ENCODE data around the gene MINDY2. TPM values are rescaled to one million over a fixed set of nuclear protein-coding genes. Genes with fewer than 3 reads are reported as not detected.

Gene MINDY2
- total RNA-seq, 1 experiment from 2014 or later: 4.7 TPM

DNA sequence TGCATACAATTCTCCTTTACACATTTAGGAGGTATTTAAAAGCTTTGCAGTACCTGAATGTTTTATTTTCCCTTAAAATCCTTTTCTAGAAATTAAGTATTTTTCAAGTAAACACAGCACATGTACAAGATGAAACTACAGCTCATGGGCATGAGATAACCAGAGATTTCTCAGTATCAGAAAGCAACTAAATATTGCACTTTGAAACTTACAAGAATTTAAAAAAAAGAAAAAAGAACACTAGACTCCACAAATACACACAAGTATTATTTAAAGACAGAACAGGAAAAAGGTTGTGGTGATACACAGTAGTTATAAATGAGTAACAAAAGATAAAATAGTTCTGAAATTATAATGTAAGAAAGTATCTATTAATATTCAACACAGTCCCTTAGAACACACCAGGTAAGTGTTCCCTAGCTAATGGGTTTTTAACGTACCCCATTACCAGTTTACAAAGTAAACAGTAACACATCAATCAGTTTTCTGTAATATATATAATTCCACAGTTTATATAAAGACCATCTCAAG, 127.1 kb downstream of the MINDY2 start:
- Histone ChIP-seq H3K9ac (ENCODE audit: low read length) (no peak overlapping the region), H3K9me2 (replicated peaks; ENCODE audit: low read length) (no peaks in the 10 kb centered on the region), H3K9me3 (ENCODE audit: low read length) (no peaks in the 10 kb centered on the region), H3K4me3 (ENCODE audit: low read length) (no peak overlapping the region), H3K79me2 (ENCODE audit: low read length) (no peaks in the 10 kb centered on the region), H3K27me3 (ENCODE audit: low read length) (no peaks in the 10 kb centered on the region), H3K36me3 (ENCODE audit: low read depth, low read length) (peaks cover 46% of the 10 kb centered on the region), H3K4me2 (ENCODE audit: low read length) (no peak overlapping the region), H3K27ac (ENCODE audit: low read length) (no peak overlapping the region), H3K4me1 (ENCODE audit: insufficient read depth, low read length) (no peaks in the 10 kb centered on the region), H4K20me1 (ENCODE audit: low read length) (no peaks in the 10 kb centered on the region), H2AFZ (ENCODE audit: low read length) (no peak overlapping the region), H3F3A (ENCODE audit: low read length, unreplicated experiment) (no peaks in the 10 kb centered on the region)
- no peak for DNase-seq
- ChIA-PET POLR2A (ENCODE audit: unreplicated experiment) (no interaction called here), CTCF (no interaction called here)
- intact Hi-C loops (cut with micrococcal nuclease): no loop called here
- TF ChIP-seq EZH2 (IDR thresholded peaks at IDR 0.05; ENCODE audit: low read length, unreplicated experiment): no peak
- no peak for TF ChIP-seq EZH2phosphoT487 (IDR thresholded peaks at IDR 0.05; ENCODE audit: borderline replicate concordance, low read length)
- TF ChIP-seq, protein P1, sequence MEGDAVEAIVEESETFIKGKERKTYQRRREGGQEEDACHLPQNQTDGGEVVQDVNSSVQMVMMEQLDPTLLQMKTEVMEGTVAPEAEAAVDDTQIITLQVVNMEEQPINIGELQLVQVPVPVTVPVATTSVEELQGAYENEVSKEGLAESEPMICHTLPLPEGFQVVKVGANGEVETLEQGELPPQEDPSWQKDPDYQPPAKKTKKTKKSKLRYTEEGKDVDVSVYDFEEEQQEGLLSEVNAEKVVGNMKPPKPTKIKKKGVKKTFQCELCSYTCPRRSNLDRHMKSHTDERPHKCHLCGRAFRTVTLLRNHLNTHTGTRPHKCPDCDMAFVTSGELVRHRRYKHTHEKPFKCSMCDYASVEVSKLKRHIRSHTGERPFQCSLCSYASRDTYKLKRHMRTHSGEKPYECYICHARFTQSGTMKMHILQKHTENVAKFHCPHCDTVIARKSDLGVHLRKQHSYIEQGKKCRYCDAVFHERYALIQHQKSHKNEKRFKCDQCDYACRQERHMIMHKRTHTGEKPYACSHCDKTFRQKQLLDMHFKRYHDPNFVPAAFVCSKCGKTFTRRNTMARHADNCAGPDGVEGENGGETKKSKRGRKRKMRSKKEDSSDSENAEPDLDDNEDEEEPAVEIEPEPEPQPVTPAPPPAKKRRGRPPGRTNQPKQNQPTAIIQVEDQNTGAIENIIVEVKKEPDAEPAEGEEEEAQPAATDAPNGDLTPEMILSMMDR (conservative IDR thresholded peaks at IDR 0.05; ENCODE audit: low read depth, low read length): no peak
- no TSS peak for BruUV-seq (replicated peaks)
- no peak for ATAC-seq

DNA sequence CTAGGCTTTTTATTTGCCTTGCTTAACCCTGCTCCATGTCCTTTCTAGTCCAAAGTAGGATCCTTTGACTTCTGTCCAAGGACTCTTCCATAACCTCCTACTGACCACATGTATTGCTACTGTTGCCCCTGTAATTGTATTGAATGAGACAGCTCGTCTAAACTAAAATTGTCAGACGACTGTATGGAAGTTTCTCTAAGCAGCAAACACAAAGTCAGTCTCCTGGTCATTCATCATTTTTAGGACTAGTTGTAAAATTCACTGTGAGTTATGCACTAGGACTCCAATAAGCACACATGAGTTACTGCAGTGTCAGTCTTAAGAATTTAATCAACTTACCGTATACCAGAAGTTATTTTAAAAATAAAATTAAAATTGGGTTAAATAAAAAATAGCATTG, 129.5 kb downstream of the MINDY2 start:
- CTCF ChIA-PET: no interaction called here
- no peaks in the 10 kb centered on the region for H3K27me3 ChIP-seq (ENCODE audit: low read length)
- peaks cover 4% of the 10 kb centered on the region; the same call in 1 of the 2 replicates for H3K79me2 ChIP-seq (ENCODE audit: low read length)
- H3K9me3 ChIP-seq (ENCODE audit: low read length): no peaks in the 10 kb centered on the region
- POLR2A ChIA-PET (ENCODE audit: unreplicated experiment): no interaction called here
- H4K20me1 ChIP-seq (ENCODE audit: low read length): no peaks in the 10 kb centered on the region
- intact Hi-C loops (cut with micrococcal nuclease): loop anchor here (10.0 kb wide), 1 partner anchor 184 kb away; no protein-coding TSS in a partner anchor
- TF ChIP-seq, protein P1 (conservative IDR thresholded peaks at IDR 0.05; ENCODE audit: low read depth, low read length): no peak
- TF ChIP-seq EZH2phosphoT487 (IDR thresholded peaks at IDR 0.05; ENCODE audit: borderline replicate concordance, low read length) (no peak), EZH2 (IDR thresholded peaks at IDR 0.05; ENCODE audit: low read length, unreplicated experiment) (no peak)
- H2AFZ ChIP-seq (ENCODE audit: low read length): no peak overlapping the region
- no peaks in the 10 kb centered on the region for H3K4me1 ChIP-seq (ENCODE audit: insufficient read depth, low read length)
- no peak for ATAC-seq
- H3F3A ChIP-seq (ENCODE audit: low read length, unreplicated experiment): no peaks in the 10 kb centered on the region
- H3K36me3 ChIP-seq (ENCODE audit: low read depth, low read length): peaks cover 28% of the 10 kb centered on the region
- H3K4me2 ChIP-seq (ENCODE audit: low read length): no peak overlapping the region
- no peak for DNase-seq
- BruUV-seq (replicated peaks): no TSS peak
- H3K9me2 ChIP-seq (replicated peaks; ENCODE audit: low read length): no peaks in the 10 kb centered on the region
- no peak overlapping the region for H3K4me3 ChIP-seq (ENCODE audit: low read length)
- H3K9ac ChIP-seq (ENCODE audit: low read length): no peak overlapping the region
- H3K27ac ChIP-seq (ENCODE audit: low read length): no peak overlapping the region

DNA sequence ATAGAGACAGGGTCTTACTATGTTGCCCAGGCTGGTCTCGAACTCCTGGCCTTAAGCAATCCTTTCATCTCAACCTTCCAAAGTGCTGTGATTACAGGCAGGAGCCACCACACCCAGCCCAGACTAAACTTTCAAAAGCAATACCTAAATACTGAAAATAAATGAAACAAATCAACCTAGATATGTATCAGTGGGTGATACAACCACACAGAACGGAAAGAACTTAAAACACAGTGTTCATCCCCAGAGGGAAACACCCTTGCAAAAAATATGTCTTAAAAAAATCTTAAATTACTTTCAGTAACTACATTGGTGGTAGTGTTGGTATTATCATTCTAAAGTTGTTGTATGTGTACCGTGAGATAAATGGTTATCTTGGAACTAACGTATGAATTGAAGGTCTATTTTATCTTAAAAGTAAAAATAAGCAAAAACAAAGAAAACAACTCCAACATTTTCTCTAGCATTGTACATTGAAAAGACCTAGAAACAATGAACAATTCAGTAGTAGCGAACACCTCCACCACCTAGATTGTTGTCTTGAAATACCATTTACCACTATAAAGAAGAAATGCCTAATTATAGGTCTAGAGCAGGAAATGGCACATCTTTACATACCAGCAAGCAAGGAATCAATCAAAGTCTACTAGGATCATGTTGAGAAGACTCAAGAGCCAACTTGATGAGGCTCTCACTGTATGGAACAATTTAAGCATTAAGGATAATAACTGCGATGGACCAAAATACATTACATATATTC, 137.6 kb downstream of the MINDY2 start:
- H3K27me3 ChIP-seq (ENCODE audit: low read length): no peaks in the 10 kb centered on the region
- peaks cover 34% of the 10 kb centered on the region for H3K36me3 ChIP-seq (ENCODE audit: low read depth, low read length)
- no peaks in the 10 kb centered on the region for H4K20me1 ChIP-seq (ENCODE audit: low read length)
- TF ChIP-seq EZH2phosphoT487 (IDR thresholded peaks at IDR 0.05; ENCODE audit: borderline replicate concordance, low read length) (no peak), EZH2 (IDR thresholded peaks at IDR 0.05; ENCODE audit: low read length, unreplicated experiment) (no peak)
- TF ChIP-seq, protein P1 (conservative IDR thresholded peaks at IDR 0.05; ENCODE audit: low read depth, low read length): no peak
- H3F3A ChIP-seq (ENCODE audit: low read length, unreplicated experiment): no peaks in the 10 kb centered on the region
- H3K4me3 ChIP-seq (ENCODE audit: low read length): no peak overlapping the region
- intact Hi-C loops (cut with micrococcal nuclease): loop anchor here (10.0 kb wide), 1 partner anchor 176 kb away; no protein-coding TSS in a partner anchor
- ATAC-seq (no peak), DNase-seq (no peak)
- H3K4me2 ChIP-seq (ENCODE audit: low read length): no peak overlapping the region
- no peaks in the 10 kb centered on the region for H3K9me2 ChIP-seq (replicated peaks; ENCODE audit: low read length)
- H3K9me3 ChIP-seq (ENCODE audit: low read length): no peaks in the 10 kb centered on the region
- H3K4me1 ChIP-seq (ENCODE audit: insufficient read depth, low read length): no peaks in the 10 kb centered on the region
- H3K27ac ChIP-seq (ENCODE audit: low read length): no peak overlapping the region
- CTCF ChIA-PET: no interaction called here
- H3K79me2 ChIP-seq (ENCODE audit: low read length): peaks cover 3% of the 10 kb centered on the region; the same call in 1 of the 2 replicates
- H3K9ac ChIP-seq (ENCODE audit: low read length): no peak overlapping the region
- no peak overlapping the region for H2AFZ ChIP-seq (ENCODE audit: low read length)
- no TSS peak for BruUV-seq (replicated peaks)
- POLR2A ChIA-PET (ENCODE audit: unreplicated experiment): interaction anchor here (0.6 kb wide), 1 partner anchor 693 kb away, joined by 3 read pairs; no protein-coding TSS in a partner anchor
